Measurements from ENCODE around the gene GAS2. TPM values are rescaled to one million over a fixed set of nuclear protein-coding genes. Genes with fewer than 3 reads are reported as not detected.

GAS2 gene
- total RNA-seq, 2 donors from 2014 or later: 13.2 to 24.6 TPM

DNA sequence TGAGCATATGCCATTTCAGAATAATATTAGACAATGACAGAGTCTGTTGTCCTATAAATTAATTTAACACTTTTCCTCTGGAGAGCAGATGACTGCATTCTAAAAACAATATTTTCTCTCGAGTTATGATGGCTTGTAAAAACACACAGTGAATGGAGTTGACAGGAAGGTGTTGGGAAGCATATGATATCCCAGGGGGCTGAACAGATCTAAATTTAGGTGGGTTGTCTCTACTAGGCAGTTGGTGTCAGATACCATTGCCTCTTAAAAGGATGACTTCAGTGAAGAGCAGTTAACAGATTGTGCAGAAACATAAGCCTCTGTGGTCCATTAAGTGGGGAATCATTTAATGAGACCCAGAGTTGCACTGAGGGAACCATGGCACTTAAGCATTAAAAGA is 132.5 kb downstream of the GAS2 start:
- no peaks in the 10 kb centered on the region for H3K9me3 ChIP-seq
- ATAC-seq (no peak), DNase-seq (no peak)
- intact Hi-C loops (cut with DNase I): no loop called here
- no peaks in the 10 kb centered on the region for H3K27me3 ChIP-seq
- no peaks in the 10 kb centered on the region for H3K4me1 ChIP-seq
- H3K4me3 ChIP-seq: no peak overlapping the region
- WGBS, 2 donors: 70 to 86% methylated on average over 1 of the region's 1 CpG
- no peak overlapping the region for H3K27ac ChIP-seq
- no peak for TF ChIP-seq POLR2A (IDR thresholded peaks at IDR 0.05)
- TF ChIP-seq, protein P1, sequence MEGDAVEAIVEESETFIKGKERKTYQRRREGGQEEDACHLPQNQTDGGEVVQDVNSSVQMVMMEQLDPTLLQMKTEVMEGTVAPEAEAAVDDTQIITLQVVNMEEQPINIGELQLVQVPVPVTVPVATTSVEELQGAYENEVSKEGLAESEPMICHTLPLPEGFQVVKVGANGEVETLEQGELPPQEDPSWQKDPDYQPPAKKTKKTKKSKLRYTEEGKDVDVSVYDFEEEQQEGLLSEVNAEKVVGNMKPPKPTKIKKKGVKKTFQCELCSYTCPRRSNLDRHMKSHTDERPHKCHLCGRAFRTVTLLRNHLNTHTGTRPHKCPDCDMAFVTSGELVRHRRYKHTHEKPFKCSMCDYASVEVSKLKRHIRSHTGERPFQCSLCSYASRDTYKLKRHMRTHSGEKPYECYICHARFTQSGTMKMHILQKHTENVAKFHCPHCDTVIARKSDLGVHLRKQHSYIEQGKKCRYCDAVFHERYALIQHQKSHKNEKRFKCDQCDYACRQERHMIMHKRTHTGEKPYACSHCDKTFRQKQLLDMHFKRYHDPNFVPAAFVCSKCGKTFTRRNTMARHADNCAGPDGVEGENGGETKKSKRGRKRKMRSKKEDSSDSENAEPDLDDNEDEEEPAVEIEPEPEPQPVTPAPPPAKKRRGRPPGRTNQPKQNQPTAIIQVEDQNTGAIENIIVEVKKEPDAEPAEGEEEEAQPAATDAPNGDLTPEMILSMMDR (IDR thresholded peaks at IDR 0.05): no peak
- no peaks in the 10 kb centered on the region for H3K36me3 ChIP-seq (replicated peaks in 1 of 2; ENCODE audit: insufficient read depth in 1 of 2, low read depth in 2 of 2)

DNA sequence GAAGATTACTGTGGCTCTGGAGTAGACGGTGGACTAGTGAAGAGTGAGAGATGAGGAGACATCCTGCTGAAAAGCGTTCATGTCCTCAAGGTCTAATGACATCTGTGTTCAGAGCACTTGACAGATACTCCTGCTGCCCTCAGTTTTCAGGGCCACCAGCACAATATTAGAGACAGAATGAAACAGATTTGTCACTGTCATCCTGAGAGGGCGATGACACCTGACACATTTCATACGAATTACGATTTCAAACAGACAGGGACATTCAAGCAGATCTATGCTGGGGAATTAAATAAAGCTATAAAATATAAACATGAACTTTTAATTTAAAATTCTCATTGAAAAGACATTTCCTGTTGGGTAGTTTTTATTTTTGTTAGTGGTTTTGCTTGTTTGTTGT is 134.1 kb downstream of the GAS2 start:
- TF ChIP-seq, protein P1 (IDR thresholded peaks at IDR 0.05): no peak
- no peak for TF ChIP-seq POLR2A (IDR thresholded peaks at IDR 0.05)
- intact Hi-C loops (cut with DNase I): no loop called here
- Histone ChIP-seq H3K4me3 (no peak overlapping the region), H3K27me3 (no peaks in the 10 kb centered on the region), H3K27ac (no peak overlapping the region), H3K9me3 (no peaks in the 10 kb centered on the region), H3K36me3 (replicated peaks in 1 of 2; ENCODE audit: insufficient read depth in 1 of 2, low read depth in 2 of 2) (no peaks in the 10 kb centered on the region), H3K4me1 (no peaks in the 10 kb centered on the region)
- ATAC-seq: no peak
- no peak for DNase-seq
- WGBS, 2 donors: 68 to 93% methylated on average over 5 of the region's 5 CpGs

DNA sequence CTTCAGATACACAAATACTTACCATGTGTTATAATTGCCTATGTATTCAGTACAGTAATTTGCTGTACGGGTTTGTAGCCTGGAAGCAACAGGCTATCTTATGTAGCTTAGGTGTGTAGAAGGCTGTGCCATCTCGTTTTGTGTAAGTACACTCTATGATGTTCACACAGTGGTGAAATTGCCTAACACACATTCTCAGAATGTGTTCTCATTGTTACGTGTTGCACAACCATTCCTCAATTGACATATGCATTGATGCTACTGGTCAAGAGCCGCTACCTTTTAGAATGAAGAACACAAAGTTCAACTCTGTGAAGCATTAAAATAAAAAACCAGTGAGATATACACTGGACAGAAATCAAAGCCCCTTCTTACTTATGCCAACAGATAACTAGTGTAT is 136.4 kb downstream of the GAS2 start:
- ATAC-seq: no peak
- WGBS, 2 donors: 88 to 92% methylated on average over 4 of the region's 4 CpGs
- DNase-seq: no peak
- no peaks in the 10 kb centered on the region for H3K9me3 ChIP-seq
- TF ChIP-seq, protein P1 (IDR thresholded peaks at IDR 0.05): no peak
- TF ChIP-seq POLR2A (IDR thresholded peaks at IDR 0.05): no peak
- no peaks in the 10 kb centered on the region for H3K36me3 ChIP-seq (replicated peaks in 1 of 2; ENCODE audit: insufficient read depth in 1 of 2, low read depth in 2 of 2)
- no peaks in the 10 kb centered on the region for H3K27me3 ChIP-seq
- intact Hi-C loops (cut with DNase I): no loop called here
- H3K27ac ChIP-seq: no peak overlapping the region
- H3K4me1 ChIP-seq: no peaks in the 10 kb centered on the region
- no peak overlapping the region for H3K4me3 ChIP-seq

DNA sequence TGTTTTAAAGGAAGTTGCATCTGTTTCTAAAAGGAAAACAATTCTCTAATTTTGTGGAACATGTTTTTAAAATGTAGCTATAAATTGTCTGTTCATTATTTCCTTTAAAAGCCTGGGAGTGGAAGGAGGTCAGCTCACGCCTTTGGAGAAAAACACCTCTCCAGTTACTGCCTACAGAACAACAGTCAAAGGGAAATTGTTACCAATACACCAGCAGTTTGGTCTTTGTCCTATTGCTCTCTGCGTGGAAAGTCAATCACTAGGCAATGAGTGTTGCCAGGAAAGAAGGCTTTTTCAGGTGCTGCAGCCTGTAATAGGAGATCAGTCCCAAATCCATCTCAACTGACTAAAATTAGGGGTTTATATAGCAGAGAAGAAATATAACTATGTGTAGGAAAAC is 141.0 kb downstream of the GAS2 start:
- 81 to 86% methylated on average over 2 of the region's 2 CpGs for WGBS, 2 donors
- ATAC-seq (no peak), DNase-seq (no peak)

More for the DNA sequence above, 141.0 kb downstream of the GAS2 start:
- Histone ChIP-seq H3K27me3 (no peaks in the 10 kb centered on the region), H3K4me3 (no peak overlapping the region), H3K9me3 (no peaks in the 10 kb centered on the region), H3K36me3 (replicated peaks in 1 of 2; ENCODE audit: insufficient read depth in 1 of 2, low read depth in 2 of 2) (no peaks in the 10 kb centered on the region), H3K4me1 (no peaks in the 10 kb centered on the region), H3K27ac (no peak overlapping the region)
- TF ChIP-seq POLR2A (IDR thresholded peaks at IDR 0.05): no peak
- TF ChIP-seq, protein P1 (IDR thresholded peaks at IDR 0.05): no peak
- intact Hi-C loops (cut with DNase I): no loop called here

All from body of pancreas (tissue), 4 donors.